Jurkat, Clone E6-1 (cell line): ENCODE data around the gene PTH2R.
"Not testable (repeated sequence)": the region's sequence is repeated elsewhere in the genome, so short reads cannot be mapped to it uniquely, and the experiment has no call there.

ENCODE experiments used
- DNase-seq: peaks from one replicate; pipeline ENCODE4 v3.0.0-alpha.2; 2011; ENCODE audit warnings: low read depth, low spot score
- H3K4me3 ChIP-seq: 2 replicates; pipeline ENCODE4 v1.5.1; 2011; ENCODE audit warnings: mild to moderate bottlenecking, low read length, control low read depth, moderate library complexity

The PTH2R gene

GRCh38 chr2:208467564-208467963, 61.0 kb downstream of the PTH2R start:
- H3K4me3 ChIP-seq, result no peak overlapping the region
- DNase-seq, result no peak

- H3K4me3 ChIP-seq, result no peak overlapping the region
- DNase-seq, result no peak
Observed at GRCh38 chr2:208477741-208478140, 71.1 kb downstream of the PTH2R start.

- no peak overlapping the region for H3K4me3 ChIP-seq
- no peak for DNase-seq
Observed at GRCh38 chr2:208479342-208479741, 72.8 kb downstream of the PTH2R start.

GRCh38 chr2:208481945-208482344, 75.4 kb downstream of the PTH2R start:
- not testable (repeated sequence) for DNase-seq, H3K4me3 ChIP-seq

- not testable (repeated sequence) for DNase-seq
Observed at GRCh38 chr2:208482453-208483015, 75.9 kb downstream of the PTH2R start.

GRCh38 chr2:208485390-208485789, 78.8 kb downstream of the PTH2R start:
- no peak for DNase-seq
- H3K4me3 ChIP-seq, result no peak overlapping the region

More at GRCh38 chr2:208482453-208483015, 75.9 kb downstream of the PTH2R start:
- H3K4me3 ChIP-seq, result not testable (repeated sequence)

- DNase-seq, result no peak
- H3K4me3 ChIP-seq, result no peak overlapping the region
Observed at GRCh38 chr2:208488686-208489564, 82.3 kb downstream of the PTH2R start.

GRCh38 chr2:208489687-208490086, 83.1 kb downstream of the PTH2R start:
- no peak for DNase-seq
- H3K4me3 ChIP-seq, result no peak overlapping the region

- DNase-seq, result no peak
- H3K4me3 ChIP-seq, result no peak overlapping the region
Observed at GRCh38 chr2:208490492-208490891, 83.9 kb downstream of the PTH2R start.

- no peak for DNase-seq
- H3K4me3 ChIP-seq, result no peak overlapping the region
Observed at GRCh38 chr2:208491641-208492040, 85.0 kb downstream of the PTH2R start.

- no peak for DNase-seq
- no peak overlapping the region for H3K4me3 ChIP-seq
Observed at GRCh38 chr2:208492069-208492468, 85.5 kb downstream of the PTH2R start.

- H3K4me3 ChIP-seq, result no peak overlapping the region
- no peak for DNase-seq
Observed at GRCh38 chr2:208493186-208493585, 86.6 kb downstream of the PTH2R start.

GRCh38 chr2:208496129-208496528, 89.5 kb downstream of the PTH2R start:
- H3K4me3 ChIP-seq, result no peak overlapping the region
- no peak for DNase-seq

- no peak overlapping the region for H3K4me3 ChIP-seq
- DNase-seq, result no peak
Observed at GRCh38 chr2:208501206-208501605, 94.6 kb downstream of the PTH2R start.

GRCh38 chr2:208502288-208502687, 95.7 kb downstream of the PTH2R start:
- DNase-seq, result no peak
- no peak overlapping the region for H3K4me3 ChIP-seq

- not testable (repeated sequence) for DNase-seq, H3K4me3 ChIP-seq
Observed at GRCh38 chr2:208505365-208505764, 98.8 kb downstream of the PTH2R start.

GRCh38 chr2:208509586-208509985, 103.0 kb downstream of the PTH2R start:
- H3K4me3 ChIP-seq, result no peak overlapping the region
- DNase-seq, result no peak

GRCh38 chr2:208511016-208511415, 104.4 kb downstream of the PTH2R start:
- no peak overlapping the region for H3K4me3 ChIP-seq
- no peak for DNase-seq

GRCh38 chr2:208511573-208511972, 105.0 kb downstream of the PTH2R start:
- DNase-seq, result no peak
- no peak overlapping the region for H3K4me3 ChIP-seq

- DNase-seq, result no peak
- H3K4me3 ChIP-seq, result no peak overlapping the region
Observed at GRCh38 chr2:208515099-208515498, 108.5 kb downstream of the PTH2R start.

GRCh38 chr2:208523069-208523468, 116.5 kb downstream of the PTH2R start:
- H3K4me3 ChIP-seq, DNase-seq: not testable (repeated sequence)
